HG03159 (cell line): ENCODE measurements around the gene CCDC88A.
"Not testable (repeated sequence)": the region's sequence is repeated elsewhere in the genome, so short reads cannot be mapped to it uniquely, and the experiment has no call there.

Experiments
- ATAC-seq: cut with Tn5 transposase; IDR thresholded peaks from one replicate; pipeline ENCODE4 v1.9.1; 2021; ENCODE audit warnings: mild to moderate bottlenecking, moderate library complexity; ENCODE audit not compliant: unreplicated experiment

Gene CCDC88A

GRCh38 chr2:55241582-55241981 is 178.1 kb downstream of the CCDC88A start:
- ATAC-seq: not testable (repeated sequence)

- ATAC-seq: no peak
Observed at GRCh38 chr2:55239656-55240222, 179.9 kb downstream of the CCDC88A start.
